ENCODE data around the gene TMEM248.

DNA sequence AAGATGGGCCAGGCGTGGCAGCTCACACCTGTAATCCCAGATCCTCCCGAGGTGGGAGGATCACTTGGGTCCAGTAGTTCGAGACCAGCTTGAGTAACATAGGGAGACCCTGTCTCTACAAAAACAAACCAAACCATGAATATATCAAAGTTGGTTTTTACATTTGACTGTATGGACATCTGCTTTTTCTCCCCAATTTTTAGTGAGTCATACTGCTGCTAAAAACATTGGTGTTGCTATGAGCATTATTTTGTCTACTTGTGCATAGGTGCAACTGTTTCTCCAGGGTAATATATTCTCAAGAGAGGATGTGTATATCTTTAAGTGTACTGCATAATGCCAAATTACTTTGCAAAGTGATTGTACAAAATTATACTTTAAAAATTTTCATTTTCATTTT, 769 bp upstream of the TMEM248 start:
- TF ChIP-seq, protein P1, sequence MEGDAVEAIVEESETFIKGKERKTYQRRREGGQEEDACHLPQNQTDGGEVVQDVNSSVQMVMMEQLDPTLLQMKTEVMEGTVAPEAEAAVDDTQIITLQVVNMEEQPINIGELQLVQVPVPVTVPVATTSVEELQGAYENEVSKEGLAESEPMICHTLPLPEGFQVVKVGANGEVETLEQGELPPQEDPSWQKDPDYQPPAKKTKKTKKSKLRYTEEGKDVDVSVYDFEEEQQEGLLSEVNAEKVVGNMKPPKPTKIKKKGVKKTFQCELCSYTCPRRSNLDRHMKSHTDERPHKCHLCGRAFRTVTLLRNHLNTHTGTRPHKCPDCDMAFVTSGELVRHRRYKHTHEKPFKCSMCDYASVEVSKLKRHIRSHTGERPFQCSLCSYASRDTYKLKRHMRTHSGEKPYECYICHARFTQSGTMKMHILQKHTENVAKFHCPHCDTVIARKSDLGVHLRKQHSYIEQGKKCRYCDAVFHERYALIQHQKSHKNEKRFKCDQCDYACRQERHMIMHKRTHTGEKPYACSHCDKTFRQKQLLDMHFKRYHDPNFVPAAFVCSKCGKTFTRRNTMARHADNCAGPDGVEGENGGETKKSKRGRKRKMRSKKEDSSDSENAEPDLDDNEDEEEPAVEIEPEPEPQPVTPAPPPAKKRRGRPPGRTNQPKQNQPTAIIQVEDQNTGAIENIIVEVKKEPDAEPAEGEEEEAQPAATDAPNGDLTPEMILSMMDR (conservative IDR thresholded peaks at IDR 0.05): no peak
- no peak for TF ChIP-seq EZH2 (IDR thresholded peaks at IDR 0.05; ENCODE audit: low read depth)
